COLO668 (cell line): ENCODE data around the gene ADAMTSL4.
"Not testable (repeated sequence)": the region's sequence is repeated elsewhere in the genome, so short reads cannot be mapped to it uniquely, and the experiment has no call there.

Experiments used
- DNase-seq: peaks from one replicate; lab custom pipeline; 2025; ENCODE audit not compliant: unreplicated experiment; lab: John Stamatoyannopoulos, UW

Gene ADAMTSL4

DNA sequence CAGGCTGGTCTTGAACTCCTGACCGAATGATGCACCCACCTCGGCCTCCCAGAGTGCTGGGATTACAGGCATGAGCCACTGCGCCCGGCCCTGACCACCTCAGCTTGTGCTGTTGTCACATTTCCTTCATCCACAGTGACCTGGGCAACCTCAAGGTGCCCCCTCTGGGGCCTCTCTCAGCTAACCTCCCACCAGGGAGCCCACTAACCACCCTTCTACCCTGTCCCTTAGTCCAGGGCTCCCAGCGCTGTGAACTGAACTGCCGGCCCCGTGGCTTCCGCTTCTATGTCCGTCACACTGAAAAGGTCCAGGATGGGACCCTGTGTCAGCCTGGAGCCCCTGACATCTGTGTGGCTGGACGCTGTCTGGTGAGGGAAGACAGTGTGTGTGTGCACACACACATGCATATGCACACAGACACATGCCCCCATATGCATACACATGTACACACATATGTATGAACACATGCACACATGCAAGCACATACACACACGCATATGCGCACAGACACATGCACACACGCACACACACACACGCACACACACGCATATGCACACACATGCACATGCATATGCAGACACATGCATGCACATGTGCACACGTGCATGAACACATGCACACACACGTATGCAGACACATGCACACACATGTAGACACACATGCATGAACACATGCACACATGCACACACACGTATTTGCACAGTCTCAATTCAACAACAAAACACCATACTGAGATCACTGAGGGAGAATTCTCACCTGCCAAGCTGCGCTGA is 6.2 kb downstream of the ADAMTSL4 start:
- DNase-seq = no peak

DNA sequence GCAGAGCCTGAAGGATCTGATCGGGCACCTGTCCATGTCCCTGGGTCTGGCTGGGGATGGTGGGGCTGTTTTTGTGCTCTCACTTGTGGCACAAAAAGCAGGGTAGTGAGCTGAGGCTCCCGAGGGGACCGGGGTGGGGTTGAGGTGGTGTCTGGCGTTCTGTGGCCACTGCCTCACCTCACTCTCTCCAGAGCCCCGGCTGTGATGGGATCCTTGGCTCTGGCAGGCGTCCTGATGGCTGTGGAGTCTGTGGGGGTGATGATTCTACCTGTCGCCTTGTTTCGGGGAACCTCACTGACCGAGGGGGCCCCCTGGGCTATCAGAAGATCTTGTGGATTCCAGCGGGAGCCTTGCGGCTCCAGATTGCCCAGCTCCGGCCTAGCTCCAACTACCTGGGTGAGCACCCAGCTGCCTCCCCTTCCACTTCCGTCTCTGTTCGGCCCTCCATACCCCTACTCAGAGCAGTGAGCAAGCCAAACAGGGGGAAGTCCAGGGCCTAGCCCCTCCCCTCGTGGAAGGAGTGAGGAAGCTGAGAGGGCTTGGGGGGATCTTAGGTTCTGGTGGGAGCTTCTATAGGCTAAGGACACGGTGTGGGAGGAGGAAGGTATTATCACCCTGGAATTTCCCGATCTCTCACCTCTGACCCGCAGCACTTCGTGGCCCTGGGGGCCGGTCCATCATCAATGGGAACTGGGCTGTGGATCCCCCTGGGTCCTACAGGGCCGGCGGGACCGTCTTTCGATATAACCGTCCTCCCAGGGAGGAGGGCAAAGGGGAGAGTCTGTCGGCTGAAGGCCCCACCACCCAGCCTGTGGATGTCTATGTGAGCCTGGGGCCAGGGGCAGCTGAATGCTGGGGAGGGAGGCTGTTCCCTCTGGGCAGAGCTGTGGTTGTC is 7.0 kb downstream of the ADAMTSL4 start:
- DNase-seq = no peak

DNA sequence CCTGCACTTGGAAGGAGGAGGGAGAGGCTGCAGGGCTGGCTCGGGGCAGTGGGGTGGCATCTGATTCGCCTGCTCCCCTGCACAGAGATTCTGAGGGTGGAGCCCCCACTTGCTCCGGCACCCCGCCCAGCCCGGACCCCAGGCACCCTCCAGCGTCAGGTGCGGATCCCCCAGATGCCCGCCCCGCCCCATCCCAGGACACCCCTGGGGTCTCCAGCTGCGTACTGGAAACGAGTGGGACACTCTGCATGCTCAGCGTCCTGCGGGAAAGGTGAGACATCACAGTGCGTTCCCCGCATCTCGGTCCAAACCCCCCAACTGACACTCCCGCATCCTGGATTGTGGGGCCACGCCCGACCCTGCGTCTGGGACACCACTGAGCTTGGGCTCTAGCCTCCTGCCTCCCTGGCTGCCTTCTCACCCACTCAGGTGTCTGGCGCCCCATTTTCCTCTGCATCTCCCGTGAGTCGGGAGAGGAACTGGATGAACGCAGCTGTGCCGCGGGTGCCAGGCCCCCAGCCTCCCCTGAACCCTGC is 7.9 kb downstream of the ADAMTSL4 start:
- DNase-seq = no peak

DNA sequence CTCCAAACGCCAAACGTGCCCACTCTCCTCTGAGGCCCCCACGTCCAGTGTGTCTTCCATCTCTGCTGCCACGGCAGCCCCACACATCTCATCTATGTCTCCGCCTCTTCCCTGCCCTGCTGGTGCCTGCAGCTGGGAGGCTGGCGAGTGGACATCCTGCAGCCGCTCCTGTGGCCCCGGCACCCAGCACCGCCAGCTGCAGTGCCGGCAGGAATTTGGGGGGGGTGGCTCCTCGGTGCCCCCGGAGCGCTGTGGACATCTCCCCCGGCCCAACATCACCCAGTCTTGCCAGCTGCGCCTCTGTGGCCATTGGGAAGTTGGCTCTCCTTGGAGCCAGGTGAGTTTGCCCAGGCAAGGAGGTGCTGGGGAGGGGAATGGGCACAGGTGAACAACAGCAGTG is 8.6 kb downstream of the ADAMTSL4 start:
- DNase-seq = no peak

DNA sequence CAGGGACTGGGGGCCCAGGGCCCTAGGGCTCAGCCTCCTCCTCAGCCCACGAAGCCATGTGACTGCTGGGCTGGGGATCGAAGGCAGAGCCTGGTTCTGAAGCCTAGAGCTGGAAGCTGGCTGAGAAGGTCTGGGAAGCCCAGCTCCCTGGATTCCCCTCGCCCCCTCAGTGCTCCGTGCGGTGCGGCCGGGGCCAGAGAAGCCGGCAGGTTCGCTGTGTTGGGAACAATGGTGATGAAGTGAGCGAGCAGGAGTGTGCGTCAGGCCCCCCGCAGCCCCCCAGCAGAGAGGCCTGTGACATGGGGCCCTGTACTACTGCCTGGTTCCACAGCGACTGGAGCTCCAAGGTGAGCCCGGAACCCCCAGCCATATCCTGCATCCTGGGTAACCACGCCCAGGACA is 9.1 kb downstream of the ADAMTSL4 start:
- no peak for DNase-seq

DNA sequence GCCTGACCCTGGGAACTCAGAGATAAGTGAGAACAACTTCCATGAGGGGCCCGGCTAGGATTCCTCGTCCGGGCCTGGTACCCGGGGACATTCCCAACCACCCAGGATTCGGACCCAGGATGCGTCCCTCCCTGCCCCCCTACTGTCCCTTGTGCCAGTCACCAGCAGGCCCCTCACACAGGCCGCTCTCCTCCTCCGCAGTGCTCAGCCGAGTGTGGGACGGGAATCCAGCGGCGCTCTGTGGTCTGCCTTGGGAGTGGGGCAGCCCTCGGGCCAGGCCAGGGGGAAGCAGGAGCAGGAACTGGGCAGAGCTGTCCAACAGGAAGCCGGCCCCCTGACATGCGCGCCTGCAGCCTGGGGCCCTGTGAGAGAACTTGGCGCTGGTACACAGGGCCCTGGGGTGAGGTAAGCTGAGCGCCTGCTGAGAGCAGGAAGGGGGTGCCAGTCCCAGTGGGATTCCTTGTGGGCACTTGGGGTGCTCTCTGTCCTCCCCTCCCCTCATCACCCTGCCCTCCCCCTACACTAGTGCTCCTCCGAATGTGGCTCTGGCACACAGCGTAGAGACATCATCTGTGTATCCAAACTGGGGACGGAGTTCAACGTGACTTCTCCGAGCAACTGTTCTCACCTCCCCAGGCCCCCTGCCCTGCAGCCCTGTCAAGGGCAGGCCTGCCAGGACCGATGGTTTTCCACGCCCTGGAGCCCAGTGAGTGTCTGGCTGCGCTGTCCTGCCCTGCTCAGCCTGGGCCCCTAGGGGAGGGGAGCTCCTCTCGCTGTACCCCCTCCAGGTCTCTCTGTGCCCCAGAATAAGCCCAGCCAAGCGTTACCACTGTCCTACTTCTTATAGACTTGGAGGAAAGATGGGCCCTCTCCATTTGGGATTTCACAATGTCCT is 9.8 kb downstream of the ADAMTSL4 start:
- no peak for DNase-seq

DNA sequence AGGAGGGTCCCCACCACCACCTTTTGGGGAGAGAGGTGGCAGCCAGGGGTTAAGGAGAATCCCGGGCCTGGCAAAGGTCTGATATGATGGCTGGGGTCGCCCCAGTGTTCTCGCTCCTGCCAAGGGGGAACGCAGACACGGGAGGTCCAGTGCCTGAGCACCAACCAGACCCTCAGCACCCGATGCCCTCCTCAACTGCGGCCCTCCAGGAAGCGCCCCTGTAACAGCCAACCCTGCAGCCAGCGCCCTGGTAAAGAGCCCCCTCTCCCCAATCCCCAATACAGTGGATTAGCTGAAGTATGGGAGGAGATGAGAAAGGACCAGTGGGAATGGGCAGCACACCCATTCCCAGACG is 10.4 kb downstream of the ADAMTSL4 start:
- DNase-seq = no peak

DNA sequence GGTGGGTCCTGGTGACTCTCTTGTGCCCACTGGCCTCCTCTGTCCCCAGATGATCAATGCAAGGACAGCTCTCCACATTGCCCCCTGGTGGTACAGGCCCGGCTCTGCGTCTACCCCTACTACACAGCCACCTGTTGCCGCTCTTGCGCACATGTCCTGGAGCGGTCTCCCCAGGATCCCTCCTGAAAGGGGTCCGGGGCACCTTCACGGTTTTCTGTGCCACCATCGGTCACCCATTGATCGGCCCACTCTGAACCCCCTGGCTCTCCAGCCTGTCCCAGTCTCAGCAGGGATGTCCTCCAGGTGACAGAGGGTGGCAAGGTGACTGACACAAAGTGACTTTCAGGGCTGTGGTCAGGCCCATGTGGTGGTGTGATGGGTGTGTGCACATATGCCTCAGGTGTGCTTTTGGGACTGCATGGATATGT is 10.8 kb downstream of the ADAMTSL4 start:
- DNase-seq = peak; percentile 78

DNA sequence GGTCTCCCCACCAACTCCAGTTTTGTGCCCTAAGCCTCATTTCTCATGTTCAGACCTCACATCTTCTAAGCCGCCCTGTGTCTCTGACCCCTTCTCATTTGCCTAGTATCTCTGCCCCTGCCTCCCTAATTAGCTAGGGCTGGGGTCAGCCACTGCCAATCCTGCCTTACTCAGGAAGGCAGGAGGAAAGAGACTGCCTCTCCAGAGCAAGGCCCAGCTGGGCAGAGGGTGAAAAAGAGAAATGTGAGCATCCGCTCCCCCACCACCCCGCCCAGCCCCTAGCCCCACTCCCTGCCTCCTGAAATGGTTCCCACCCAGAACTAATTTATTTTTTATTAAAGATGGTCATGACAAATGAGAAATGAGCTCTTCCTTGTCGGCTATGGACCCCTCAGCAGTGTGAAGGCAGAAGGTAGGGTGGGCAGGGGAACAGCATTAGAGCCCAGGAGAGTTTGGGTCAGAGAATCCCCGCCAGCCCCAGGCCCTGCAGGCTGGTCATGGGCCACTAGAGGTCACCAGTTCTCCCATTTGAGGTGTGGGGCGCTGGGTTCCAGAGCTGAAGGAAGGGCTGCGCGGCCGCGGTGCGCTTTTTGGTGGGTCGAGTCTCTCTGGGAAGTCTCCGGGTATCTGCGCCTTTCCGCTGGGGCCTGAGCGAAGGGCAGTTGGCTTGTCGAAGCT is 11.5 kb downstream of the ADAMTSL4 start:
- DNase-seq = peak; percentile 92

DNA sequence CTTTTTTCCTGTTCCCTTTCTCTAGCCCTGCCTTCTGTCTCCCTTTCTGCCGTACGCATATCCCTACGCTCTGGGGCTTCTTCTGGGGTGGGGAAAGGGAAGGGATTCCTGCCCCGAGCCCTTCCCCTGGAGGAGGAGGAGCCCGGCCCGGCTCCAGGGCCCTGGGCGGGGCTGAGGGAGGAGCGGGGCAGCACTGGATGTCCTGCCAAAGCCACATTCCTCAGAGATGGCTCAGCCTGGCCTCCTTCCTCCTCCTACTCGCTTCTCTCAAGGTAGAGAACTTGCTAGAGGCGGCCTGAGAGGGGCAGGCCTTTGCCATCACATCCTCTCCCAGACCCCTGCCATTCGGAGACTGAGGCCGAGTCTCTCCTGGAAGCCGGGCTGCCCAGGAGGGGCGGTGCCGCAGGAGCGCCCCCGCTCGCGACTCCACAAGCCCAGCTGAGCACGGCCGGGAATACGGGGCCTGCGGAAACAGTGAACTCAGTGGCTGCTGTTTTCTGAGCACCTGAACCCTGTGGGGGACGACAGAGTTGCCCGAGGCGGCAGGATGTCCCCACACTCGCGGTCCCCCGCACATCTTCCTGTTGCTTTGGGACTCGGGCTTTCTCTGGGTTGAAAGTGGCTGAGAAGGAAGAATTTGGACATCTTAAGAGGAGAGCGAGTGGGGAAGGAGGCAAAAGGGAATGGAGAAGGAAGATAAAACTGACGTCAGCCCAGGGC is 12.2 kb downstream of the ADAMTSL4 start:
- peak; percentile 87 for DNase-seq

DNA sequence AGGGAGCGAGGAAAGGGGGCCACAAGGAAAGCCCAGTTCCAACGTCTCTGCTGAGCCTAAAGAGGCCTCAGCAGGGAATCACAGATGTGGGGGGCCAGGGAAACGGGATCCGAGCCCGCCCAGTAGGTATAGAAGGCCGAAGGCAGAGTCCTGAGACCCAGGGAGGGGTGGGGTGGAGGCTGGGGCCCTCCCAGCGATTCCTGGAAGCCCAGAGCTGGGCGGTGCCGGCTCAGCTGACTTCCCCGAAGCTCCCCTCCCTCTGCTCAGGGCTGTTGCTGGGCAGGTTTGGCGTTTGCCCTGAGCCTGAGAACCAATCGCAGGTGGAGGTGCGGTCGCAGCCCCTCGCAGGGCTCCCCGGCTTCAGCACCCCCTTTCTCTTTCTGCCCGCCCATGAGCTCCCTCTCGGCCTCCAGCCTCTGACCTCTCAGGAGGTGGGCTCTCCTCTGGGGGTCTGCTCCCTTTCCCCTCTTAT is 12.8 kb downstream of the ADAMTSL4 start:
- peak; percentile 90 for DNase-seq

DNA sequence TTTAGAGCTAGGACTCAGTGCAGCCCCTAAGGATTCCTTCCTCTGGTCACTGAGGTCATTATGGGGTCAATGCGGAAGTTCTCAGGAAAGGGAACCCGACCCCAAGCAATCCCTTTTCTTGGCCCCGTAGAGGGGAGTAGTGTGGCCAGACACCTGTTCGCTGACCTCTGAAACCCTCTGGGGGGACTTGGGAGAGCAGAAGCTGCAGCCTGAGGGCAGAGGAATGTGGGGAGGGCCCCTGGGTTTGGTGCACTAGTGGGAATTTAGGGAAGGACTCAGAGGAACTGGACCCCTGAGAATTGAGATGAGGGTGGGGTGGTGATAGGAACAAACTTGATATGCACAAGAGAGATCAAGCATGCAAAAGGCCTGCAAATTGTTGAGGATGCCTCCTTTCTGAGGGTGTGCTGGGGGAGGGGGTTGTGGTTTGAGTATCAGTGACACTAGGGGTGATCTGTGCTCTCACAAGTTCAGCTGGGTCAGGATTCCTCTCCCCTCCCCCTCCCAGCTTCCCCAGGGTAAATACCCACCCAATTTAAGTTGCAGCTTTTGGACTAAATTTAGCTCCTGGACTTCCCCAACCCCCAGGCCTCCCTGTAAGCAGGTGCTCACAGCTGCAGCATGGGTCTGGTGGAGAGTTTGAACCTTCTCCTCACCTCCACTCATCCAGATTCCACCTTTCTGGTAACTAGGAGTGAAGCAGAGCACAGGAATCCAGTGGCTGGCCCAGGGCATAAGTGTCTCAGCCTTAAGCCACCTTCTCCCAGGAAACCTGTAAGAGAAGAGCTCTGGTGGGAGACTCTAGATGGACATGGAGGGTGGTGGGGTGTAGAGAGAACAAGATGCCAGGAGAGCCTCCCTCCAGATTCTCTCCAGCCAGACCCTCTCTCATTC is 13.5 kb downstream of the ADAMTSL4 start:
- peak; percentile 34 for DNase-seq

DNA sequence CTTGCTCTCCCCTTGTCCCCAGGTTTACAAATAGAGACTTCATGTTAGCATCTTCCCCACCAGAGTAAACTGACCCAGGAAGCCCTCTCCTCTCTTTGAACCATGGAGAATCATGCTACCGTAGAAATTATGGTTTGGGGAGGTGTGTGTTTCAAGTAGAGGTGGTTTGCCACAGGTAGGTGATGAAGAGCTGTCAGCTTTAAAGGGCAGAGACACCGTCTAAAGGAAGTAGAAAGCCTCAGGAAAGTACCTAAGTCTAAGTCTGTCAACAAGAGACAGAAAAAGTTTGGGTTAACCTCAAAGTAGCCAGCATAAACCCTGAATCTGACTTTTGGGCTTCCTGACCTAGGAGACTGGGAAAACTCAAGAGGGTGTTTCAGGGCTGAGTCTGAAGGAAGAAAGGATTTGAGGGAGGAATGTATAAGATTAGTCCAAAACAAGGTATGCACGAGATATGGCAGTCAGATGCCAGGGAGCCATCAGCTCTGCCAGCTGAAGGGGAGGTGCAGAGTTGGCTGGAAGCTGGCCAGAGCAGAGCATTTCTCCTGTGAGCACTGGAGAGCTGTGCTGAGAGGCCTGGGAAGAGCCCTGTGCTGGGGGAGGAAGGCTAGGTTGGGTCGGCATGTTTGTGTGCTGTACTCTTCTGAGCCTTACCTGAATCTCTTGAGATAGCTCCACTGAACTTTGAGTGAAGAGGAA is 14.3 kb downstream of the ADAMTSL4 start:
- peak; percentile 22 for DNase-seq

DNA sequence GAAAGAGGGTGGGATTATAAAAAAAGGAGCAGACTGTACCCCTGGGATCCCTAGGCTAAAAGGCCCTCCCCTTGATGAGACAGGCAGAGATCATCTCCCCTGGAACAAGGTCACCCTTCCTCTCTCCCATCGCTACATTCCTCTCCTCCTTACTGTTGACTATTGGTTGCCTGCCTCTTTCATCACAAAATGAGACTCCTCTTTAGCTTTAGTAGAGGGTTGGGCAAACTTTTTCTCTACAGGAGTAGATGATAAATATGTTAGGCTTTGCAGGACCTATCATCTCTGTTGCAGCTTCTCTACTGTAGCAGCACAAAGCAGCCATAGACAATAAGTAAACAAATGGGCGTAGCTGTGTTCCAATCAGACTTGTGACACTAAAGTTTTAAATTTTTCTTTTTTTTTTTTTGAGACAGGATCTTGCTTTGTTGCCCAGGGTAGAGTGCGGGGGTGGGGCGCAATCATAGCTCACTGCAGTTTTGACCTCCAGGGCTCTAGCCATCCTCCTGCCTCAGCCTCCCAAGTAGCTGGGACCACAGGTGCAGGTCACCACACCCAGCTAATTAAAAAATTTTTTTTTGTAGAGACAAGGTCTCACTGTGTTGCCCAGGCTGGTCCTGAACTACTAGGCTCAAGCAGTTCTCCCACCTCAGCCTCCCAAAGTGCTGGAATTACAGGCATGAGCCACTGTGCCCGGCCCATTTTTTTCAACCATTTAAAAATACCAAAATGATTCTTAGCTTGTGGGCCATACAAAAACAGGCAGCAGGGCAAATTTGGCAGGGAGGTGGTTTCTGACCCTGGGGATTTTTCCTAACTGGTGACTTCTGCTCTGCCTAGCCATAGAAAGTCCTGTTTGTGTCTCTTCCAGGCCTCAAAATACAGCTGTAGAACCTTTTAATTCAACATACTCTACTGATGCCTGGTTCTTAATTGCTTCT is 15.1 kb downstream of the ADAMTSL4 start:
- DNase-seq = no peak

DNA sequence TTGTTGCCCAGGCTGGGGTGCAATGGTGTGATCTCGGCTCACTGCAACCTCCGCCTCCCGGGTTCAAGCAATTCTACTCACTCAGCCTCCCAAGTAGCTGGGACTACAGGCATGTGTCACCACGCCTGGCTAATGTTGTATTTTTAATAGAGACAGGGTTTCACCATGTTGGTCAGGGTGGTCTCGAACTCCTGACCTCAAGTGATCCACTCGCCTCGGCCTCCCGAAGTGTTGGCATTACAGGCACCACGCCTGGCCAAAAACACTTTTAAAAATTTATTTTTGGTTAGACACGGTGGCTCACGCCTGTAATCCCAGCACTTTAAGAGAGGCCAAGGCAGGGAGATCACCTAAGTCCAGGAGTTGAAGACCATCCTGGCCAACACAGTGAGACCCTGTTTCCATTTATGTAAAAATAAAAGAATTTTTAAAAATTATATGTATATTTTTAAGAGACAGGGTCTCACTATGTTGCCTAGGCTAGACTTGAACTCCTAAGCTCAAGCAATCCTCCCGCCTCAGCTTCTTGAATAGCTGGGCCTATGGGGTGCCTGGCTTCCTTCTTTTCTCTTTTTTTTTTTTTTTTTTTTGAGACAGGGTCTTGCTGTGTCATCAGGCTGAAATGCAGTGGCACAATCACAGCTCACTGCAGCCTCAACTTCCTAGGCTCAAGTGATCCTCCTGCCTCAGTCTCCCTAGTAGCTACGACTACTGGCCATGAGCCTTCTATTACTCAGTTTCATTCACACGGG is 16.2 kb downstream of the ADAMTSL4 start:
- DNase-seq = not testable (repeated sequence)
